HEK293 (cell line): ENCODE measurements around the gene ZSWIM6.

Experiments
- CTCF ChIA-PET: fragments of 350-600 bp; formaldehyde crosslinking; extraction: SDS; loops from one replicate; lab custom pipeline; 2021; ENCODE audit warnings: antibody characterized with exemption; lab: Yijun Ruan, JAX
- POLR2A ChIA-PET: fragments of 300-600 bp; formaldehyde crosslinking; extraction: SDS; loops from one replicate; lab custom pipeline; 2020; ENCODE audit warnings: antibody characterized with exemption, inconsistent platforms; lab: Yijun Ruan, JAX
- H3K27ac ChIP-seq: fragments of 200-500 bp; sonication (Bioruptor generic); 2 replicates; pipeline ENCODE4 v1.5.1; 2014; ENCODE audit warnings: low read depth, low read length, control low read depth, inconsistent platforms; ENCODE audit errors: extremely low read depth
- H3K36me3 ChIP-seq, 2 experiments: fragments of 200-500 bp in 1 of 2; sonication (Bioruptor generic) in 1 of 2; 1 replicate in 1 of 2; 2 replicates in 1 of 2; pipeline ENCODE4 v1.5.1; 2014 to 2017; ENCODE audit warnings: inconsistent platforms in 2 of 2, low read length in 2 of 2; ENCODE audit not compliant: control insufficient read depth in 2 of 2, insufficient read depth in 1 of 2
- H3K4me1 ChIP-seq: fragments of 200-500 bp; sonication (Bioruptor generic); 2 replicates; pipeline ENCODE4 v1.5.1; 2014; ENCODE audit warnings: mild to moderate bottlenecking, low read length, inconsistent platforms; ENCODE audit not compliant: control insufficient read depth, insufficient read depth
- H3K4me3 ChIP-seq: 2 replicates; pipeline ENCODE4 v1.5.1; 2011; ENCODE audit warnings: low read depth, mild to moderate bottlenecking, control low read depth, low read length, moderate library complexity
- H3K9me3 ChIP-seq: fragments of 200-500 bp; sonication (Bioruptor generic); 2 replicates; pipeline ENCODE4 v1.5.1; 2014; ENCODE audit warnings: low read depth, low read length, inconsistent platforms; ENCODE audit not compliant: control insufficient read depth, insufficient read depth
- KLF7 ChIP-seq: fragments of 450-650 bp; formaldehyde crosslinking; IDR thresholded peaks from 2 replicates; pipeline ENCODE4 v1.5.1; 2016; ENCODE audit warnings: missing biosample characterization, missing genetic modification characterization, borderline replicate concordance
- SCRT1 ChIP-seq: fragments of 450-650 bp; formaldehyde crosslinking; IDR thresholded peaks from 2 replicates; pipeline ENCODE4 v1.5.1; 2016; ENCODE audit warnings: missing biosample characterization, missing genetic modification characterization, borderline replicate concordance
- ZFP69B ChIP-seq: fragments of 450-650 bp; formaldehyde crosslinking; IDR thresholded peaks from 2 replicates; pipeline ENCODE4 v1.5.1; 2016; ENCODE audit warnings: missing biosample characterization, missing genetic modification characterization
- ZNF10 ChIP-seq: fragments of 450-650 bp; formaldehyde crosslinking; IDR thresholded peaks from 2 replicates; pipeline ENCODE4 v1.5.1; 2017; ENCODE audit warnings: missing biosample characterization, missing genetic modification characterization
- ZNF140 ChIP-seq: fragments of 450-650 bp; formaldehyde crosslinking; IDR thresholded peaks from 2 replicates; pipeline ENCODE4 v1.5.1; 2016; ENCODE audit warnings: missing biosample characterization, missing genetic modification characterization
- ZNF184 ChIP-seq: fragments of 450-650 bp; IDR thresholded peaks from 2 replicates; pipeline ENCODE4 v1.5.1; 2018; ENCODE audit warnings: missing biosample characterization, mild to moderate bottlenecking, missing genetic modification characterization
- ZNF324 ChIP-seq: fragments of 450-650 bp; formaldehyde crosslinking; IDR thresholded peaks from 2 replicates; pipeline ENCODE4 v1.5.1; 2016; ENCODE audit warnings: missing biosample characterization, missing genetic modification characterization
- ZNF530 ChIP-seq: fragments of 450-650 bp; formaldehyde crosslinking; IDR thresholded peaks from 2 replicates; pipeline ENCODE4 v1.5.1; 2016; ENCODE audit warnings: low read depth, missing biosample characterization, missing genetic modification characterization
- ZNF626 ChIP-seq: fragments of 450-650 bp; sonication (Bioruptor Pico); formaldehyde crosslinking; IDR thresholded peaks from 2 replicates; pipeline ENCODE4 v1.5.1; 2018; ENCODE audit warnings: missing biosample characterization, missing genetic modification characterization, inconsistent platforms
- ZNF660 ChIP-seq: fragments of 450-650 bp; IDR thresholded peaks from 2 replicates; pipeline ENCODE4 v1.5.1; 2018; ENCODE audit warnings: missing biosample characterization, mild to moderate bottlenecking, missing genetic modification characterization
- ZNF776 ChIP-seq: fragments of 450-650 bp; formaldehyde crosslinking; IDR thresholded peaks from 2 replicates; pipeline ENCODE4 v1.5.0; 2017; ENCODE audit warnings: missing biosample characterization, missing genetic modification characterization, borderline replicate concordance
- ZSCAN23 ChIP-seq: fragments of 450-650 bp; formaldehyde crosslinking; IDR thresholded peaks from 2 replicates; pipeline ENCODE4 v1.5.1; 2016; ENCODE audit warnings: missing biosample characterization, missing genetic modification characterization
- TF ChIP-seq, protein P1 (sequence below): fragments of 450-650 bp; formaldehyde crosslinking; IDR thresholded peaks from 2 replicates; pipeline ENCODE4 v1.5.1; 2017; ENCODE audit warnings: missing biosample characterization, missing genetic modification characterization
- TF ChIP-seq, protein P2 (sequence below): fragments of 450-650 bp; formaldehyde crosslinking; IDR thresholded peaks from 2 replicates; pipeline ENCODE4 v1.5.1; 2017; ENCODE audit warnings: missing biosample characterization, missing genetic modification characterization
- TF ChIP-seq, protein P3 (sequence below): fragments of 450-650 bp; formaldehyde crosslinking; IDR thresholded peaks from 2 replicates; pipeline ENCODE4 v1.5.1; 2016; ENCODE audit warnings: missing biosample characterization, missing genetic modification characterization
- TF ChIP-seq, protein P4 (sequence below): fragments of 450-650 bp; formaldehyde crosslinking; IDR thresholded peaks from 2 replicates; pipeline ENCODE4 v1.5.1; 2017; ENCODE audit warnings: missing biosample characterization, missing genetic modification characterization
- TF ChIP-seq, protein P5 (sequence below): fragments of 450-650 bp; formaldehyde crosslinking; IDR thresholded peaks from 2 replicates; pipeline ENCODE4 v1.5.1; 2017; ENCODE audit warnings: missing biosample characterization, missing genetic modification characterization
- TF ChIP-seq, protein P6 (sequence below): fragments of 450-650 bp; formaldehyde crosslinking; IDR thresholded peaks from 2 replicates; pipeline ENCODE4 v1.5.1; 2017; ENCODE audit warnings: missing biosample characterization, missing genetic modification characterization
- TF ChIP-seq, protein P7 (sequence below): fragments of 450-650 bp; formaldehyde crosslinking; IDR thresholded peaks from 2 replicates; pipeline ENCODE4 v1.5.1; 2016; ENCODE audit warnings: missing biosample characterization, missing genetic modification characterization
- TF ChIP-seq, protein P8 (sequence below): fragments of 450-650 bp; formaldehyde crosslinking; IDR thresholded peaks from 2 replicates; pipeline ENCODE4 v1.5.0; 2017; ENCODE audit warnings: missing biosample characterization, missing genetic modification characterization, borderline replicate concordance

The ZSWIM6 gene

DNA sequence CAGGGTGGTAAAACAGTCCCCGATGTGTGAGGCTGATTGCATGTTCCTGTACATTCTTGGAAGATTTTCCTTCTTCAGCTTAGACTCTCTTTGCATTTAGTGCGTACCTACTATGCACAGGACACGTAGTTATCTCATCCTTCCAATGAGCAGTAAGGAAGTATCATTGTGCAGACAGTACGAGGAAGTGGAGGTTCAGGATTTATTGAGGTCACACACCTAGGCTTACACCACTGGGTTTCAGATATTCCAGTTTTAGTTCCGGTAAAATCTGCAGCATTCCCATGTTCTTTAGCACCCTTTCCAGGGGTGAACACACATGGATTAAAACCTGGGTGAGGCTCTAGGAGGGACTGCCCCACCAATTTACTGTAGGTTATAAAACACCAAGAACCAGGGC lies 238.7 kb downstream of the ZSWIM6 start (continued):
- no peak for TF ChIP-seq KLF7
- no peak for TF ChIP-seq ZNF184 (tag by site-specific recombination)
- TF ChIP-seq, protein P1, sequence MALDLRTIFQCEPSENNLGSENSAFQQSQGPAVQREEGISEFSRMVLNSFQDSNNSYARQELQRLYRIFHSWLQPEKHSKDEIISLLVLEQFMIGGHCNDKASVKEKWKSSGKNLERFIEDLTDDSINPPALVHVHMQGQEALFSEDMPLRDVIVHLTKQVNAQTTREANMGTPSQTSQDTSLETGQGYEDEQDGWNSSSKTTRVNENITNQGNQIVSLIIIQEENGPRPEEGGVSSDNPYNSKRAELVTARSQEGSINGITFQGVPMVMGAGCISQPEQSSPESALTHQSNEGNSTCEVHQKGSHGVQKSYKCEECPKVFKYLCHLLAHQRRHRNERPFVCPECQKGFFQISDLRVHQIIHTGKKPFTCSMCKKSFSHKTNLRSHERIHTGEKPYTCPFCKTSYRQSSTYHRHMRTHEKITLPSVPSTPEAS: no peak
- TF ChIP-seq ZNF140 (tag by site-specific recombination): no peak
- TF ChIP-seq, protein P2, sequence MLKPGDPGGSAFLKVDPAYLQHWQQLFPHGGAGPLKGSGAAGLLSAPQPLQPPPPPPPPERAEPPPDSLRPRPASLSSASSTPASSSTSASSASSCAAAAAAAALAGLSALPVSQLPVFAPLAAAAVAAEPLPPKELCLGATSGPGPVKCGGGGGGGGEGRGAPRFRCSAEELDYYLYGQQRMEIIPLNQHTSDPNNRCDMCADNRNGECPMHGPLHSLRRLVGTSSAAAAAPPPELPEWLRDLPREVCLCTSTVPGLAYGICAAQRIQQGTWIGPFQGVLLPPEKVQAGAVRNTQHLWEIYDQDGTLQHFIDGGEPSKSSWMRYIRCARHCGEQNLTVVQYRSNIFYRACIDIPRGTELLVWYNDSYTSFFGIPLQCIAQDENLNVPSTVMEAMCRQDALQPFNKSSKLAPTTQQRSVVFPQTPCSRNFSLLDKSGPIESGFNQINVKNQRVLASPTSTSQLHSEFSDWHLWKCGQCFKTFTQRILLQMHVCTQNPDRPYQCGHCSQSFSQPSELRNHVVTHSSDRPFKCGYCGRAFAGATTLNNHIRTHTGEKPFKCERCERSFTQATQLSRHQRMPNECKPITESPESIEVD: no peak
- no peak for TF ChIP-seq ZNF10
- TF ChIP-seq ZNF530 (tag by site-specific recombination): no peak
- TF ChIP-seq SCRT1: no peak
- TF ChIP-seq ZNF626 (tag by site-specific recombination): no peak

DNA sequence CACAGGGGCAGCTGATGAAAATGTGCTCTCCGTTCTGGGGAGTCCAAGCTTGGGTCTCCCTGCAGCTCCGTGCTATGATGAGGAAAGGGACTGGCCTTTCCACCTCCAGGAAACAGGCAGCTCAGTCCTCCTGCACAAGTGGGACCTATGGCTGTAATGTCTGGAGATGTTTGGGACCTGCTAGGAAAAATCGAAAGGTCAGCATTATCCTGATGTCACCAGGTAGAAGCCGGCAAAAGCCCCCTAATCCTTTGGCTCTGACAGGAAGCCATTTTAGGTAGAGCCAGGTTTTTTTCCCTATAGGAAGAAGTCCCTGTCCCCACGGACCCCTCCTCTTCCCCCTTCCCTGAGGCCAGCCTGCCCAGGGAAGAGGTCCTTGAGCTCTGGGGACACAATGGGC lies 240.9 kb downstream of the ZSWIM6 start:
- POLR2A ChIA-PET: no interaction called here
- no peaks in the 10 kb centered on the region for H3K4me1 ChIP-seq
- TF ChIP-seq ZNF324 (tag by site-specific recombination) (no peak), ZNF140 (tag by site-specific recombination) (no peak), ZFP69B (tag by site-specific recombination) (no peak), ZNF776 (tag by site-specific recombination) (no peak), ZNF660 (no peak), ZSCAN23 (tag by site-specific recombination) (no peak)
- TF ChIP-seq, protein P3, sequence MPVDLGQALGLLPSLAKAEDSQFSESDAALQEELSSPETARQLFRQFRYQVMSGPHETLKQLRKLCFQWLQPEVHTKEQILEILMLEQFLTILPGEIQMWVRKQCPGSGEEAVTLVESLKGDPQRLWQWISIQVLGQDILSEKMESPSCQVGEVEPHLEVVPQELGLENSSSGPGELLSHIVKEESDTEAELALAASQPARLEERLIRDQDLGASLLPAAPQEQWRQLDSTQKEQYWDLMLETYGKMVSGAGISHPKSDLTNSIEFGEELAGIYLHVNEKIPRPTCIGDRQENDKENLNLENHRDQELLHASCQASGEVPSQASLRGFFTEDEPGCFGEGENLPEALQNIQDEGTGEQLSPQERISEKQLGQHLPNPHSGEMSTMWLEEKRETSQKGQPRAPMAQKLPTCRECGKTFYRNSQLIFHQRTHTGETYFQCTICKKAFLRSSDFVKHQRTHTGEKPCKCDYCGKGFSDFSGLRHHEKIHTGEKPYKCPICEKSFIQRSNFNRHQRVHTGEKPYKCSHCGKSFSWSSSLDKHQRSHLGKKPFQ (tag by site-specific recombination): no peak
- TF ChIP-seq, protein P4, sequence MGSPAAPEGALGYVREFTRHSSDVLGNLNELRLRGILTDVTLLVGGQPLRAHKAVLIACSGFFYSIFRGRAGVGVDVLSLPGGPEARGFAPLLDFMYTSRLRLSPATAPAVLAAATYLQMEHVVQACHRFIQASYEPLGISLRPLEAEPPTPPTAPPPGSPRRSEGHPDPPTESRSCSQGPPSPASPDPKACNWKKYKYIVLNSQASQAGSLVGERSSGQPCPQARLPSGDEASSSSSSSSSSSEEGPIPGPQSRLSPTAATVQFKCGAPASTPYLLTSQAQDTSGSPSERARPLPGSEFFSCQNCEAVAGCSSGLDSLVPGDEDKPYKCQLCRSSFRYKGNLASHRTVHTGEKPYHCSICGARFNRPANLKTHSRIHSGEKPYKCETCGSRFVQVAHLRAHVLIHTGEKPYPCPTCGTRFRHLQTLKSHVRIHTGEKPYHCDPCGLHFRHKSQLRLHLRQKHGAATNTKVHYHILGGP (tag by site-specific recombination): no peak
- TF ChIP-seq, protein P5, sequence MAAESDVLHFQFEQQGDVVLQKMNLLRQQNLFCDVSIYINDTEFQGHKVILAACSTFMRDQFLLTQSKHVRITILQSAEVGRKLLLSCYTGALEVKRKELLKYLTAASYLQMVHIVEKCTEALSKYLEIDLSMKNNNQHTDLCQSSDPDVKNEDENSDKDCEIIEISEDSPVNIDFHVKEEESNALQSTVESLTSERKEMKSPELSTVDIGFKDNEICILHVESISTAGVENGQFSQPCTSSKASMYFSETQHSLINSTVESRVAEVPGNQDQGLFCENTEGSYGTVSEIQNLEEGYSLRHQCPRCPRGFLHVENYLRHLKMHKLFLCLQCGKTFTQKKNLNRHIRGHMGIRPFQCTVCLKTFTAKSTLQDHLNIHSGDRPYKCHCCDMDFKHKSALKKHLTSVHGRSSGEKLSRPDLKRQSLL: no peak
- TF ChIP-seq, protein P6, sequence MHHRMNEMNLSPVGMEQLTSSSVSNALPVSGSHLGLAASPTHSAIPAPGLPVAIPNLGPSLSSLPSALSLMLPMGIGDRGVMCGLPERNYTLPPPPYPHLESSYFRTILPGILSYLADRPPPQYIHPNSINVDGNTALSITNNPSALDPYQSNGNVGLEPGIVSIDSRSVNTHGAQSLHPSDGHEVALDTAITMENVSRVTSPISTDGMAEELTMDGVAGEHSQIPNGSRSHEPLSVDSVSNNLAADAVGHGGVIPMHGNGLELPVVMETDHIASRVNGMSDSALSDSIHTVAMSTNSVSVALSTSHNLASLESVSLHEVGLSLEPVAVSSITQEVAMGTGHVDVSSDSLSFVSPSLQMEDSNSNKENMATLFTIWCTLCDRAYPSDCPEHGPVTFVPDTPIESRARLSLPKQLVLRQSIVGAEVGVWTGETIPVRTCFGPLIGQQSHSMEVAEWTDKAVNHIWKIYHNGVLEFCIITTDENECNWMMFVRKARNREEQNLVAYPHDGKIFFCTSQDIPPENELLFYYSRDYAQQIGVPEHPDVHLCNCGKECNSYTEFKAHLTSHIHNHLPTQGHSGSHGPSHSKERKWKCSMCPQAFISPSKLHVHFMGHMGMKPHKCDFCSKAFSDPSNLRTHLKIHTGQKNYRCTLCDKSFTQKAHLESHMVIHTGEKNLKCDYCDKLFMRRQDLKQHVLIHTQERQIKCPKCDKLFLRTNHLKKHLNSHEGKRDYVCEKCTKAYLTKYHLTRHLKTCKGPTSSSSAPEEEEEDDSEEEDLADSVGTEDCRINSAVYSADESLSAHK (tag by site-specific recombination): no peak
- TF ChIP-seq, protein P7, sequence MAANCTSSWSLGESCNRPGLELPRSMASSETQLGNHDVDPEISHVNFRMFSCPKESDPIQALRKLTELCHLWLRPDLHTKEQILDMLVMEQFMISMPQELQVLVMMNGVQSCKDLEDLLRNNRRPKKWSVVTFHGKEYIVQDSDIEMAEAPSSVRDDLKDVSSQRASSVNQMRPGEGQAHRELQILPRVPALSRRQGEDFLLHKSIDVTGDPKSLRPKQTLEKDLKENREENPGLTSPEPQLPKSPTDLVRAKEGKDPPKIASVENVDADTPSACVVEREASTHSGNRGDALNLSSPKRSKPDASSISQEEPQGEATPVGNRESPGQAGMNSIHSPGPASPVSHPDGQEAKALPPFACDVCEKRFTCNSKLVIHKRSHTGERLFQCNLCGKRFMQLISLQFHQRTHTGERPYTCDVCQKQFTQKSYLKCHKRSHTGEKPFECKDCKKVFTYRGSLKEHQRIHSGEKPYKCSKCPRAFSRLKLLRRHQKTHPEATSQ: no peak
- TF ChIP-seq, protein P8, sequence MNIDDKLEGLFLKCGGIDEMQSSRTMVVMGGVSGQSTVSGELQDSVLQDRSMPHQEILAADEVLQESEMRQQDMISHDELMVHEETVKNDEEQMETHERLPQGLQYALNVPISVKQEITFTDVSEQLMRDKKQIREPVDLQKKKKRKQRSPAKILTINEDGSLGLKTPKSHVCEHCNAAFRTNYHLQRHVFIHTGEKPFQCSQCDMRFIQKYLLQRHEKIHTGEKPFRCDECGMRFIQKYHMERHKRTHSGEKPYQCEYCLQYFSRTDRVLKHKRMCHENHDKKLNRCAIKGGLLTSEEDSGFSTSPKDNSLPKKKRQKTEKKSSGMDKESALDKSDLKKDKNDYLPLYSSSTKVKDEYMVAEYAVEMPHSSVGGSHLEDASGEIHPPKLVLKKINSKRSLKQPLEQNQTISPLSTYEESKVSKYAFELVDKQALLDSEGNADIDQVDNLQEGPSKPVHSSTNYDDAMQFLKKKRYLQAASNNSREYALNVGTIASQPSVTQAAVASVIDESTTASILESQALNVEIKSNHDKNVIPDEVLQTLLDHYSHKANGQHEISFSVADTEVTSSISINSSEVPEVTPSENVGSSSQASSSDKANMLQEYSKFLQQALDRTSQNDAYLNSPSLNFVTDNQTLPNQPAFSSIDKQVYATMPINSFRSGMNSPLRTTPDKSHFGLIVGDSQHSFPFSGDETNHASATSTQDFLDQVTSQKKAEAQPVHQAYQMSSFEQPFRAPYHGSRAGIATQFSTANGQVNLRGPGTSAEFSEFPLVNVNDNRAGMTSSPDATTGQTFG (tag by site-specific recombination): no peak
- H3K36me3 ChIP-seq: no peaks in the 10 kb centered on the region
- no peak overlapping the region for H3K27ac ChIP-seq
- H3K4me3 ChIP-seq: no peak overlapping the region
- H3K9me3 ChIP-seq: no peaks in the 10 kb centered on the region
- CTCF ChIA-PET: interaction anchor here (0.6 kb wide), 2 partner anchors 186 to 209 kb away, joined by 3 read pairs; no protein-coding TSS in a partner anchor
